Measurements from ENCODE around the gene RIT2.

RIT2 gene

GRCh38 chr18:43115076-43115921 lies at the start of gene RIT2:
Gene RIT2 (minus strand): TSS chr18:43115685.
- DNase-seq (ENCODE audit: low spot score): no peak

- DNase-seq (ENCODE audit: low spot score): no peak
Observed at GRCh38 chr18:43161528-43161927, 46.0 kb upstream of the RIT2 start.

GRCh38 chr18:43160509-43160908 lies 45.0 kb upstream of the RIT2 start:
- DNase-seq (ENCODE audit: low spot score): no peak

- DNase-seq (ENCODE audit: low spot score): no peak
Observed at GRCh38 chr18:43159926-43160325, 44.4 kb upstream of the RIT2 start.

GRCh38 chr18:43159086-43159770 lies 43.7 kb upstream of the RIT2 start:
- no peak for DNase-seq (ENCODE audit: low spot score)

GRCh38 chr18:43158381-43158780 lies 42.9 kb upstream of the RIT2 start:
- DNase-seq (ENCODE audit: low spot score): no peak

GRCh38 chr18:43155842-43156241 lies 40.4 kb upstream of the RIT2 start:
- DNase-seq (ENCODE audit: low spot score): no peak

GRCh38 chr18:43148231-43148630 lies 32.7 kb upstream of the RIT2 start:
- DNase-seq (ENCODE audit: low spot score): no peak

GRCh38 chr18:43141208-43141607 lies 25.7 kb upstream of the RIT2 start:
- no peak for DNase-seq (ENCODE audit: low spot score)

GRCh38 chr18:43139288-43139946 lies 23.9 kb upstream of the RIT2 start:
- no peak for DNase-seq (ENCODE audit: low spot score)

GRCh38 chr18:43134876-43135275 lies 19.4 kb upstream of the RIT2 start:
- DNase-seq (ENCODE audit: low spot score): no peak

- no peak for DNase-seq (ENCODE audit: low spot score)
Observed at GRCh38 chr18:43130716-43131260, 15.3 kb upstream of the RIT2 start.

GRCh38 chr18:43129946-43130524 lies 14.6 kb upstream of the RIT2 start:
- no peak for DNase-seq (ENCODE audit: low spot score)

- DNase-seq (ENCODE audit: low spot score): no peak
Observed at GRCh38 chr18:43125471-43125870, 10.0 kb upstream of the RIT2 start.

- no peak for DNase-seq (ENCODE audit: low spot score)
Observed at GRCh38 chr18:43122955-43123354, 7.5 kb upstream of the RIT2 start.

- no peak for DNase-seq (ENCODE audit: low spot score)
Observed at GRCh38 chr18:43116699-43117294, 1.3 kb upstream of the RIT2 start.

GRCh38 chr18:43113220-43113895 lies 2.1 kb downstream of the RIT2 start:
- DNase-seq (ENCODE audit: low spot score): no peak

- no peak for DNase-seq (ENCODE audit: low spot score)
Observed at GRCh38 chr18:43108882-43109281, 6.6 kb downstream of the RIT2 start.

GRCh38 chr18:43108469-43108868 lies 7.0 kb downstream of the RIT2 start:
- DNase-seq (ENCODE audit: low spot score): no peak

GRCh38 chr18:43093646-43094045 lies 21.8 kb downstream of the RIT2 start:
- DNase-seq (ENCODE audit: low spot score): no peak

GRCh38 chr18:43092539-43092938 lies 22.9 kb downstream of the RIT2 start:
- DNase-seq (ENCODE audit: low spot score): no peak

All from SW480 (cell line).